Esophagus squamous epithelium (tissue), 5 donors: ENCODE data around the gene GSAP. TPM values are rescaled to one million over a fixed set of nuclear protein-coding genes. Genes with fewer than 3 reads are reported as not detected.

Source experiments
- DNase-seq: peaks from one replicate; lab custom pipeline; 2025; lab: John Stamatoyannopoulos, UW
- H3K27ac ChIP-seq, 4 donors: fragments of 200-600 bp; sonication (generic); one replicate each; pipeline ENCODE4 v1.5.1; 2016 to 2019; ENCODE audit warnings: mild to moderate bottlenecking in 1 of 4
- H3K27me3 ChIP-seq, 4 donors: fragments of 200-600 bp; sonication (generic); 1 replicate in 3 of 4; 2 replicates in 1 of 4; pipeline versions ENCODE4 v1.5.1 to v1.6.0; 2017 to 2021; ENCODE audit warnings: antibody characterized with exemption in 1 of 4
- H3K36me3 ChIP-seq, 3 donors: fragments of 200-600 bp; sonication (generic); one replicate each; pipeline ENCODE4 v1.5.1; 2016 to 2019
- H3K4me1 ChIP-seq, 3 donors: fragments of 200-600 bp; sonication (generic); one replicate each; pipeline ENCODE4 v1.5.1; 2017 to 2019
- H3K4me3 ChIP-seq, 4 donors: fragments of 200-600 bp; sonication (generic); 1 replicate in 3 of 4; 2 replicates in 1 of 4; pipeline ENCODE4 v1.5.1; 2016 to 2019; ENCODE audit warnings: mild to moderate bottlenecking in 2 of 4, moderate library complexity in 1 of 4
- H3K9me3 ChIP-seq, 3 donors: fragments of 200-600 bp; sonication (generic); one replicate each; pipeline ENCODE4 v1.5.1; 2016 to 2019
- CTCF ChIP-seq, 6 experiments: fragments of 450-650 bp in 4 of 6; fragments of 200-600 bp in 2 of 6; sonication (generic) in 2 of 6; IDR thresholded peaks; one replicate each; pipeline ENCODE4 v1.5.1; 2016 to 2019; ENCODE audit warnings: antibody characterized with exemption in 6 of 6, mild to moderate bottlenecking in 4 of 6, moderate library complexity in 4 of 6
- POLR2A ChIP-seq, 4 donors: fragments of 450-650 bp; IDR thresholded peaks; one replicate each; pipeline ENCODE4 v1.6.1; 2017; ENCODE audit warnings: antibody characterized with exemption in 4 of 4, mild to moderate bottlenecking in 4 of 4, moderate library complexity in 3 of 4
- WGBS, 2 donors: methylation state at CpG; one replicate each; pipeline ENCODE4 v1.1.5; 2018; 5-methylcytosine and 5-hydroxymethylcytosine counted together
- intact Hi-C: fragments of 100-400 bp; cut with DNase I; formaldehyde crosslinking; loops from one replicate; pipeline ENCODE4 v1.15.0; 2022
- total RNA-seq, 4 donors: library from RNA; depleted of rRNA; stranded (reverse); fragments of >200 nt; gene quantifications; one replicate each; pipeline ENCODE4 v1.1.0, GENCODE V29; 2016
- donor health status: DM: yes; HTN: yes; CAD: no.

The GSAP gene
- total RNA-seq, 4 donors from 2014 or later: 5.7 to 22.5 (median 10.8) TPM

GRCh38 chr7:77386165-77386822 lies 29.9 kb downstream of the GSAP start:
- Histone ChIP-seq H3K27ac (no peak overlapping the region), H3K4me1 (peaks cover 0 to 4% (median 0%) of the 10 kb centered on the region in 3 donors), H3K9me3 (no peaks in the 10 kb centered on the region), H3K36me3 (peaks cover 0 to 36% (median 0%) of the 10 kb centered on the region in 3 donors), H3K27me3 (no peaks in the 10 kb centered on the region), H3K4me3 (no peak overlapping the region)
- TF ChIP-seq CTCF (IDR thresholded peaks at IDR 0.05) (no peak), POLR2A (IDR thresholded peaks at IDR 0.05) (no peak)
- DNase-seq: no peak
- WGBS, 2 donors: 90 to 95% methylated on average over 7 of the region's 7 CpGs
- intact Hi-C loops: no loop called here

GRCh38 chr7:77383333-77383740 lies 32.8 kb downstream of the GSAP start:
- DNase-seq: no peak
- no peak for TF ChIP-seq CTCF (IDR thresholded peaks at IDR 0.05)
- no peak for TF ChIP-seq POLR2A (IDR thresholded peaks at IDR 0.05)
- intact Hi-C loops: no loop called here
- Histone ChIP-seq H3K27ac (no peak overlapping the region), H3K4me3 (no peak overlapping the region), H3K9me3 (no peaks in the 10 kb centered on the region), H3K4me1 (peaks cover 0 to 4% (median 0%) of the 10 kb centered on the region in 3 donors), H3K36me3 (peaks cover 0 to 52% (median 0%) of the 10 kb centered on the region in 3 donors), H3K27me3 (no peaks in the 10 kb centered on the region)
- 45 to 47% methylated on average over 6 of the region's 6 CpGs for WGBS, 2 donors

- H3K4me3 ChIP-seq: no peak overlapping the region
- no peak overlapping the region for H3K27ac ChIP-seq
- DNase-seq: no peak
- H3K4me1 ChIP-seq: peaks cover 0 to 4% (median 0%) of the 10 kb centered on the region in 3 donors
- peaks cover 0 to 52% (median 0%) of the 10 kb centered on the region in 3 donors for H3K36me3 ChIP-seq
- no peak for TF ChIP-seq POLR2A (IDR thresholded peaks at IDR 0.05)
- no peak for TF ChIP-seq CTCF (IDR thresholded peaks at IDR 0.05)
- no peaks in the 10 kb centered on the region for H3K27me3 ChIP-seq
- H3K9me3 ChIP-seq: no peaks in the 10 kb centered on the region
- intact Hi-C loops: no loop called here
These were observed 33.6 kb downstream of the GSAP start for GRCh38 chr7:77382532-77382931.

GRCh38 chr7:77378584-77378983 lies 37.6 kb downstream of the GSAP start:
- H3K4me3 ChIP-seq: no peak overlapping the region
- H3K36me3 ChIP-seq: peaks cover 0 to 60% (median 0%) of the 10 kb centered on the region in 3 donors
- DNase-seq: no peak
- no peaks in the 10 kb centered on the region for H3K9me3 ChIP-seq
- WGBS, 2 donors: 87% methylated on average over 3 of the region's 3 CpGs
- H3K4me1 ChIP-seq: peaks cover 0 to 3% (median 0%) of the 10 kb centered on the region in 3 donors
- H3K27ac ChIP-seq: no peak overlapping the region
- intact Hi-C loops: no loop called here
- TF ChIP-seq CTCF (IDR thresholded peaks at IDR 0.05) (no peak), POLR2A (IDR thresholded peaks at IDR 0.05) (no peak)
- H3K27me3 ChIP-seq: no peaks in the 10 kb centered on the region

- Histone ChIP-seq H3K27ac (no peak overlapping the region), H3K36me3 (peaks cover 0 to 55% (median 0%) of the 10 kb centered on the region in 3 donors), H3K4me1 (no peaks in the 10 kb centered on the region), H3K9me3 (no peaks in the 10 kb centered on the region), H3K4me3 (no peak overlapping the region), H3K27me3 (no peaks in the 10 kb centered on the region)
- TF ChIP-seq CTCF (IDR thresholded peaks at IDR 0.05): no peak
- TF ChIP-seq POLR2A (IDR thresholded peaks at IDR 0.05): no peak
- DNase-seq: no peak
- intact Hi-C loops: no loop called here
- 78 to 79% methylated on average over 1 of the region's 1 CpG for WGBS, 2 donors
These were observed 45.5 kb downstream of the GSAP start for GRCh38 chr7:77370606-77371005.
